Smooth muscle cell (in vitro differentiated cells): ENCODE results near the gene LHFPL6. TPM values are rescaled to one million over a fixed set of nuclear protein-coding genes. Genes with fewer than 3 reads are reported as not detected.

Experiments
- DNase-seq: peaks from one replicate; lab custom pipeline; 2025; ENCODE audit not compliant: unreplicated experiment; lab: John Stamatoyannopoulos, UW
- H2AFZ ChIP-seq: fragments of 200-600 bp; sonication (generic); 2 replicates; pipeline ENCODE4 v1.6.0; 2016; ENCODE audit warnings: antibody characterized with exemption, low read depth, mild to moderate bottlenecking
- H3F3A ChIP-seq: fragments of 200-600 bp; sonication (generic); 2 replicates; pipeline ENCODE4 v1.6.0; 2017; ENCODE audit warnings: antibody characterized with exemption, low read depth
- H3K27ac ChIP-seq: fragments of 200-600 bp; sonication (generic); 2 replicates; pipeline ENCODE4 v1.5.1; 2016; ENCODE audit warnings: low read depth, mild to moderate bottlenecking
- H3K27me3 ChIP-seq: fragments of 200-600 bp; sonication (generic); 2 replicates; pipeline ENCODE4 v1.6.1; 2016; ENCODE audit warnings: low read depth, mild to moderate bottlenecking
- H3K36me3 ChIP-seq: fragments of 200-600 bp; sonication (generic); 2 replicates; pipeline ENCODE4 v1.5.1; 2016; ENCODE audit warnings: low read depth
- H3K4me1 ChIP-seq: fragments of 200-600 bp; sonication (generic); 2 replicates; pipeline ENCODE4 v1.5.1; 2016; ENCODE audit warnings: low read depth
- H3K4me2 ChIP-seq: fragments of 200-600 bp; sonication (generic); 2 replicates; pipeline ENCODE4 v1.6.0; 2016; ENCODE audit warnings: mild to moderate bottlenecking
- H3K4me3 ChIP-seq: fragments of 200-600 bp; sonication (generic); 2 replicates; pipeline ENCODE4 v1.5.1; 2016; ENCODE audit warnings: mild to moderate bottlenecking
- H3K79me2 ChIP-seq: fragments of 200-600 bp; sonication (generic); 2 replicates; pipeline ENCODE4 v1.6.0; 2016; ENCODE audit warnings: low read depth, mild to moderate bottlenecking
- H3K9ac ChIP-seq: fragments of 200-600 bp; sonication (generic); 2 replicates; pipeline ENCODE4 v1.6.0; 2016; ENCODE audit warnings: low read depth
- H3K9me3 ChIP-seq: fragments of 200-600 bp; sonication (generic); replicated peaks from 2 replicates; pipeline ENCODE4 v1.5.1; 2016; ENCODE audit warnings: low read depth
- H4K20me1 ChIP-seq: fragments of 200-600 bp; sonication (generic); 2 replicates; pipeline ENCODE4 v1.6.0; 2016; ENCODE audit warnings: low read depth
- CTCF ChIP-seq: fragments of 200-600 bp; sonication (generic); IDR thresholded peaks from 2 replicates; pipeline ENCODE4 v1.5.1; 2017; ENCODE audit warnings: borderline replicate concordance, mild to moderate bottlenecking, antibody characterized with exemption; ENCODE audit not compliant: insufficient read depth, poor library complexity, severe bottlenecking
- WGBS: methylation state at CpG from one replicate; pipeline ENCODE4 v1.1.7; 2016; ENCODE audit warnings: low lambda C conversion rate; 5-methylcytosine and 5-hydroxymethylcytosine counted together
- polyA plus RNA-seq: library from polyadenylated mRNA; unstranded; fragments of >200 nt; fragmentation: Nextera tagmentation; extraction: Ambion mirVana; gene quantifications from 2 replicates; pipeline ENCODE4 v1.2.1, GENCODE V29; 2016
- total RNA-seq: library from RNA; depleted of rRNA; stranded (reverse); fragments of >200 nt; gene quantifications from 2 replicates; pipeline ENCODE4 v1.2.3, GENCODE V29; 2014

Gene LHFPL6
- total and polyA plus RNA-seq, 2 experiments from 2014 or later: 24.7 to 43.6 TPM

- no peak overlapping the region for H2AFZ ChIP-seq
- H3K27ac ChIP-seq: no peak overlapping the region
- no peaks in the 10 kb centered on the region for H3K79me2 ChIP-seq
- no peaks in the 10 kb centered on the region for H3K36me3 ChIP-seq
- TF ChIP-seq CTCF: no peak
- no peaks in the 10 kb centered on the region for H3K9me3 ChIP-seq
- H4K20me1 ChIP-seq: no peaks in the 10 kb centered on the region
- no peak overlapping the region for H3K9ac ChIP-seq
- no peaks in the 10 kb centered on the region for H3F3A ChIP-seq
- WGBS: 83% methylated on average over 6 of the region's 6 CpGs
- no peaks in the 10 kb centered on the region for H3K4me1 ChIP-seq
- no peak overlapping the region for H3K4me2 ChIP-seq
- H3K27me3 ChIP-seq: no peaks in the 10 kb centered on the region
- DNase-seq: no peak
- H3K4me3 ChIP-seq: no peak overlapping the region
Measured at GRCh38 chr13:39313721-39314120, 289.3 kb downstream of the LHFPL6 start.

GRCh38 chr13:39312596-39312995, 290.4 kb downstream of the LHFPL6 start:
- DNase-seq: no peak
- WGBS: 90% methylated on average over 2 of the region's 2 CpGs
- no peaks in the 10 kb centered on the region for H3K36me3 ChIP-seq
- no peaks in the 10 kb centered on the region for H3K9me3 ChIP-seq
- no peaks in the 10 kb centered on the region for H3K79me2 ChIP-seq
- no peak for TF ChIP-seq CTCF
- no peak overlapping the region for H3K9ac ChIP-seq
- no peak overlapping the region for H2AFZ ChIP-seq
- no peaks in the 10 kb centered on the region for H3F3A ChIP-seq
- H3K27me3 ChIP-seq: no peaks in the 10 kb centered on the region
- no peak overlapping the region for H3K4me2 ChIP-seq
- H3K4me1 ChIP-seq: no peaks in the 10 kb centered on the region
- no peaks in the 10 kb centered on the region for H4K20me1 ChIP-seq
- no peak overlapping the region for H3K4me3 ChIP-seq
- H3K27ac ChIP-seq: no peak overlapping the region

GRCh38 chr13:39311619-39312018, 291.4 kb downstream of the LHFPL6 start:
- H3K4me2 ChIP-seq: no peak overlapping the region
- no peak overlapping the region for H3K9ac ChIP-seq

More at GRCh38 chr13:39311619-39312018, 291.4 kb downstream of the LHFPL6 start:
- no peak for DNase-seq
- Histone ChIP-seq H3K4me3 (no peak overlapping the region), H3K27me3 (no peaks in the 10 kb centered on the region), H3K4me1 (no peaks in the 10 kb centered on the region), H3K27ac (no peak overlapping the region), H3K9me3 (no peaks in the 10 kb centered on the region), H2AFZ (no peak overlapping the region), H4K20me1 (no peaks in the 10 kb centered on the region), H3K79me2 (no peaks in the 10 kb centered on the region), H3K36me3 (no peaks in the 10 kb centered on the region), H3F3A (no peaks in the 10 kb centered on the region)
- no peak for TF ChIP-seq CTCF
- WGBS: 88% methylated on average over 4 of the region's 4 CpGs
